GM12801 (cell line): ENCODE results near the gene GALNT2.

Experiments used
- CTCF ChIP-seq: IDR thresholded peaks from one replicate; pipeline ENCODE4 v1.5.1; 2011; ENCODE audit warnings: control low read depth; ENCODE audit not compliant: insufficient read length; ENCODE audit errors: extremely low read depth

The GALNT2 gene

DNA sequence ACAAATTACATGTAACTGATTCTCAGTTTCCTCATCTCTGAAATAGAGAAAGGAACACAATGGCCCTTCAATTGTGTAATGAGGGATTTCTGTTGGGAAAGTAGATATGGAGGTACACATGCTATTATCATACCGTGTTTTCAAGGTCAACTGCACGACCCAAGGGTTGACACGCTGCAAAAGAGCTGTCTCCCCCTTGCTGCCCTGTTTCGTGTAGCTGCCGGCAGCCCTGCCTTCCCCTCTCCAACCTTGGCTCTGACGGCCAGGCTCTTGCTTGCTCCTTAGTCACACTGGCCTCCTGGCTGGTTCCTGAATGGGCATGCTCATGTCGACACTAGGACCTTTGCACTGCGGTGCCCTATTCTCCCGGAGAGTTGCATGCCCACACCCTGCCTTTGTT, 134.4 kb downstream of the GALNT2 start:
- no peak for TF ChIP-seq CTCF

DNA sequence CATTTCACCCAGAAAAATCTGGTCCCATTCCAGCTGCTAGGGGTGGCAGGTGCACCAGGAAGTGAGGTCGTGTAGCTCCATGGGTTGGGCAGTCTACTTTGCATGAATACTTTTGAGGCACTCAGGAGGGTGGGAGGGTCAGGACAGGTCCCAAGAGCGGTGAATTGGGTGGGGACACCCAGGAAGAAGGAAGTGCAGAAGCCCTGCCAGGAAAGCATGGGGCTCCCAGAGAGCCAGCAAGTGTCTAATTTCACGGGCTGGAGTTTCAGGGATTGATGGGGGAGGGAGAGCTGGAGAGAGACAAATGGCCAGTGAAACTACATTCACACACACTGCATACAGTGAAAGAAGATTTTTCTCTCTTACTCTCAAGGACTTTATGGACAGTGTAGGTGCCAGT, 137.8 kb downstream of the GALNT2 start:
- TF ChIP-seq CTCF, result no peak

GRCh38 chr1:230205719-230206198, 138.7 kb downstream of the GALNT2 start:
- no peak for TF ChIP-seq CTCF

DNA sequence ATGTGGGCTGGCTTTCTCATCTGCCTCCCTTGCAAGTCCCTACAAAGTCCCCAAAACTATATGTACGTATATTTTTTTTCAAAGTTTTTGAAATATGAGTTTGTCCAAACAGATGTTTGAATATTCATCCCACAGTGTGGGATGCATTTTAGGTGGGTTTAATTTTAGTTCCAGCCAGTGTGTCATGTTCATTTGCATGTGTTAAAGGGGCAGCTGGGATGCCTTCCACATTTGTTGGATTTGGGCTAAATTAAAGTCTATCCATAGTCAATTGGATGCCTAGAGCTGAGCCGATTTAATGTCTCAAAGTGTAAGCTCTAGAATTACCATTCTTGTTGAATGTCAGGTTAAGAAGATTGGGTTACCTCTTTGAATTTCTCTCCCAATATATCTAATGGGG, 139.2 kb downstream of the GALNT2 start:
- TF ChIP-seq CTCF, result no peak

DNA sequence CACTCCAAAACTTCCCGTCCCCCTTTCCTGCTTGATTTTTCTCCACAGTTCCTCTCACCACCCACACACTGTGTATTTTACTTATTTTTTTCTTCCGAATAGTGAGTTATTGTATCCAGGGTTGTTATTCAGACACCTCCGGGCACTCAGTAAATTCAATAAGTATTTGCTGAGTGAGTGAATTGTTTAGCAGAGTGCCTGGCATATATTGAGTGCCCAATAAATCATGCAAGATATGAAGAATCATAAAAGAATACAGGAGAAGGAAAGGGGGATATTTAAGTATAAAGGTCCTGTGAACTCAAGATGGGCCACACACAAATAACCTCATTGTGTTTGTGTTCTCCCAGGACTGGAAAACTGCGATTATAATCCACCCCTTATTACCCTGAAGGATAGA, 139.9 kb downstream of the GALNT2 start:
- no peak for TF ChIP-seq CTCF

- TF ChIP-seq CTCF, result no peak
These were observed 140.6 kb downstream of the GALNT2 start for GRCh38 chr1:230207598-230207997.

DNA sequence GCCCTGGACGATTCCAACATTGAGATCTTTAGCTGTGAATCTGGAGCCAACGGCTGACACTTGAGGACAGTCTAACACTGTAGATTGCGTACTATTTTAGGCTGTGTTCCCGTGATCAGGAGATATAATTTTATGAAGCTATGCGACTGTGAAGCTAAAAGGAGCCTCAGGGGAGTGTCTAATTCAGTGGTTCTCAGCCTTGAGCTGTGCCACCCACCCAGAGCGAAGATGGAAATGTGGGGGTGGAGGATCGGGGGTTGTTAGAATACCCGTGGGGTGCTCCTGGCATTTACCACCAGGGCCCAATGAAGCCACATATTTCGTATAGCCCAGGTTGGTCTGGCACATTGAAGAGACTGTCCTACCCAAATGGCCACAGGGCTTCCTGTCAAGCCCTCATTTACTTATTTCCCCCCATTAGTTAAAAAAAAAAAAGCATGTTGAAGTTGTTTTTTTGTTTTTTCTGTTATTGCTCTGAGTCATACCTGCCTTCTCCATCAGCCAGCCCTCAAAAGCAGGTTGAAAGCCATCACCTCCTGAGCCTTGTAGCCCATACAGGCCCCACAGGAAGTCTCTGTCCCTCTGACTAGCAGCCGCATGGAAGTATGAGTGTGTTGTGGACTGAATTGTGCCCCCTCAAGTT, 141.7 kb downstream of the GALNT2 start:
- TF ChIP-seq CTCF, result no peak
